ENCODE data around the gene SPECC1. TPM values are rescaled to one million over a fixed set of nuclear protein-coding genes. Genes with fewer than 3 reads are reported as not detected.
"Not testable (repeated sequence)": the region's sequence is repeated elsewhere in the genome, so short reads cannot be mapped to it uniquely, and the experiment has no call there.

SPECC1 gene
- total RNA-seq, 1 donor from 2014 or later: 1.9 TPM

DNA sequence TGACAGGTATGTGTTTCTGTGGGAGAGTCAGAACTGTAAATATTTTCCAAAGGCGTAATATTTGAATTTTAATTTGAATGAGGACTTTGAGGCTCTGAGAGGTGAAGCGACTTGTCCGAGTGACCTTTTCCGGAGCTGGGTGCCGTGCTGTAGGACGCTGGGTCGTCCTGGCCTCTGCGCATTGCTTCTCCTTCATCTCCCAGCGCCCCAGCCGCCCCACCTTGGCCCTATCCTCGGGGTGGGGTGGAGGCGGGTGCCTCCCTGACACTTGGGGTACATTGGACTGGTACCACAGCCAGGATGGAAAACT, 147.8 kb downstream of the SPECC1 start:
- no peak for DNase-seq (ENCODE audit: low spot score)
- ATAC-seq: no peak

DNA sequence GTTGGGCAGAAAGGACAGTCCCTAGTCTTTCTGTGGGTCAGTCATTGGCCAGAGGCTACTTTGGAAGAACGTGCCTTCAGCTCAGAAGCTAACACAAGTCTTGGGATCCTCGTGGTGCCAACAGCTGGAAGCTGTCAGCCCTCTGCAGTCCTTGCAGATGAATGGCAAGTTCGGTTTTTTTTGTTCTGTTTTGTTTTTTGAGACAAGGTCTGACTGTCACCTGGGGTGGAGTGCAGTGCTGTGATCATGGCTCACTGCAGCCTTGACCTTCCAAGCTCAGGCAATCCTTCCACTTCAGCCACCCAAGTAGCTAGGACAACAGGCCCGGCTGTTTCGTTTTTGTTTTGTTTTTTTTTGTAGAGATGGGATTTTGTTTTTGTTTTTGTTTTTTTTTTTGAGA, 149.4 kb downstream of the SPECC1 start:
- ATAC-seq (no peak), DNase-seq (ENCODE audit: low spot score) (no peak)

DNA sequence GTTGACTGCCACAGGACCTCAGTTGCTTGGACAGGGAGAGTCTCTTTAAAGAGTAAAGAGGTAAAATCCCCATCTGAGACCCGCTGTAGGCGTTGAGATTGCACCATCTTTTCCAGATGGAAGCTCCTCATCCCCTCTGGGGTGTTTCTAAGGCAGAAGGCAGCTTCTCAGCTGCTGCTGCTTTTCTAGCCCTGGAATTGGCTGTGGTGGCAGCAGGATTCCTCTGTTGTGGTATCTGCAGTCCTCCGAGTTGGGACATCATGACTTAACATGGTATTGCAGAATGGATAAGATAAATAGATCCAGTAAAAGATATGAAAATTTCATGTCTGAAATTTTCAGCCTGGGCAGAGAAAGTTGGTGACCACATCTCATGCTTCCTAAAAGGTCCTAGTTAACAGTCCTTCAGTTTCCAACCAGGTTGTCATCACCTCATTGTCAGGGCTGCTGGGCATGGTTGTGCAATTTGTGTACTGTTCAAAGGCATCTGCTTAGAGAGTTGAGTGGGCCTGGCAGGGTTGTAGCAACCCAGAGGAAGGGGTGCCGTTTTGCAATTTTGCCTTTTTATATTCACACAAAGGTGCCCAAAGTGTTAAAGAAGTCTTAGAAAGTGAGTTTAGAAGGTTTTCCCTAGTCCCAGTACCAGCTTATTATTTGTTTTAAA, 150.4 kb downstream of the SPECC1 start:
- no peak for DNase-seq (ENCODE audit: low spot score)
- ATAC-seq: no peak

DNA sequence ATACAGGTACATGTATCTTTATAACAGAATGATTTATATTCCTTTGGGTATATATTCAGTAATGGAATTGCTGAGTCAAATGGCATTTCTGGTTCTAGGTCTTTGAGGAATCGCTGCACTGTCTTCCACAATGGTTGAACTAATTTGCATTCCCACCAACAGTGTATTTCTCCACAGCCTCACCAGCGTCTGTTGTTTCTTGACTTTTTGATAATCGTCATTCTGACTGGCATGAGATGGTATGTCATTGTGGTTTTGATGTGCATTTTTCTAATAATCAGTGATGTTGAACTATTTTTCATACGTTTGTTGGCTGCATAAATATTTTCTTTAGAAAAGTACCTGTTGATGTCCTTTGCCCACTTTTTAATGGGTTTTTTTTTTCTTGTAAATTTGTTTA, 156.4 kb downstream of the SPECC1 start:
- not testable (repeated sequence) for DNase-seq (ENCODE audit: low spot score); ATAC-seq

DNA sequence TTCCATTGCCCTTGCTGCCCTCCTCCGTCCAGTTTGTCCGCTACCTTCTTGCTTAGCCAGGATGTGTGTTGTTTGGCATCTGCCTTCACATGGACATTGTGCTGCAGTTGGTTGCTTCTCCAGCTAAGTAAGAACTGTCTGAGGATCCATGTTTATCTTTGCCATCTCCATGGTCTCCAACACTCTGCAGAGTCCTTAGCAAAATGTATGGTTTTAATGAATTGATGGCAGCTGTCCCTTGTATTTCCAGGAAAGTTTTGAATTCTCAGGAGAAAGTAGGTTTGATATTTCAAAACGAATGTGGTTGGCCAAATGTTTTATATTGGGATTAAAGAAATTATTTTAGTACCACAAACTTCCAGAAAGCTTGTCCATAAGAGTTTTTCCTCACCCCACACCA, 160.9 kb downstream of the SPECC1 start:
- DNase-seq (ENCODE audit: low spot score): no peak
- no peak for ATAC-seq

DNA sequence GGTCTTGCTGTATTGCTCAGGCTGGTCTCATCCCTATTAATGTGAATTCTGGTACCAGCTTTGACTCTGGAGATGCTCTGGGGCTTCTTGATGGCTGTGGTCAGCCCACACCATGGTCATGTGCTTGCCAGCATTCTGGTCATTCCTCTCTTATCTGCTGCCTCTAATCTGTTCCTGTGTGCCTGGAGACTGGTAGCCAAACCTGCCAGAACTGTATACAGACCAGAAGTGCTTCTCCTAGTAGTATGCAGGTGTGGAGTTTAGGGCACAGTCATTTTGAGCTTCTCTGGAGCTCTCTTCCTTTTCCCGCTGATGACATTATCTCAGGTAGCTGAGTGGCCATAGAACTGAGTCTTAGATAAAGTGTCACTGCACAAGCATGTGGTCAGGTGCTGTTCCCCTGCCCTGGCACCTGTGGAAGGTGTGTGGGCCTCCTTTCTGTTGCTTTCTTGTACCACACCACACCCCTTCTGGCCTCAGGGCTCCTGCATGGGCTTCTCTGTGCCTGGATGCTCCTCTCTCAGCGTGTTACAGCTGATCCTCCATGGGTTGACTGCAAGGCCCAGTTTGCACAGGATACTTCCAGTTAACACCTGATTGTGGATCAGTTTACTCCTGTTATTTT, 162.7 kb downstream of the SPECC1 start:
- ATAC-seq (no peak), DNase-seq (ENCODE audit: low spot score) (no peak)

DNA sequence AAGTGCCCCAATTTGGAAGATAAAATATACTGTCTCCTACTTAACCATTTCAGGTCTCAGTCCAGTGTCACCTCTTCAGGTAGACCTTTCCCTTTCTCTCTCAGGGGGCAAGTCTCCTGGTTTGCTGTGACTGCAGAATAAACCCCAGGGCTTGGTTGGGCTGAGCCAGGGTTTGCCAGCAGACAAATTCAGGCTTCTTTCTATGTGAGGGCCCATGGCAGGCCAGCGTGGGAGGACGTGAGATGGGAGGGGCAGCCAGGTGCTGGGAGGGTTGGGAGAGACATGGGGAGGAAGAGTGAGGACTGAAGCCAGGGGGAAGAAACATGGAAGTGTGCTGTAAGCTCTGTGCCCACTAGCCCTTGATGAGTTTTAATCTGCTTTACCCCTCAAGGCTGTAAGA, 163.2 kb downstream of the SPECC1 start:
- no peak for ATAC-seq

DNA sequence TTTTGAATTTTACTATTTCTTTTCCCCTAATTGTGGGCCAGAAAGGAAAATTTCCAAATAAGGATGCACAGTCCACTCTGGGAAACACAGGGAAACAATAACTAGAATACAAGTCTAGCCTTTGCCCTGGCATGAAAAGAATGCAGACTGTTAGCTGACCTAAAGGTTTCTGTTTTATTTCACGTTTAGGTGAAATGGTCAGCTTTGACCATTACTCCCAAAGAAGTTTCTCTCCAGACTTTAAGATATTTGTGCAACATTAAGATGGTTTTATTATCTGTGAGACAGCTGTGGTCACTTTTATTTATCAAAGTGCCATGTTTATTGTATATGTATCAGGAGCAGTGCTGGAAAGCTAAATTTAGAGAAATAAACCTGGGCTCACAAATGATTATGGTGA, 163.9 kb downstream of the SPECC1 start:
- no peak for DNase-seq (ENCODE audit: low spot score)
- ATAC-seq: no peak

More for the DNA sequence above, 163.2 kb downstream of the SPECC1 start:
- no peak for DNase-seq (ENCODE audit: low spot score)

DNA sequence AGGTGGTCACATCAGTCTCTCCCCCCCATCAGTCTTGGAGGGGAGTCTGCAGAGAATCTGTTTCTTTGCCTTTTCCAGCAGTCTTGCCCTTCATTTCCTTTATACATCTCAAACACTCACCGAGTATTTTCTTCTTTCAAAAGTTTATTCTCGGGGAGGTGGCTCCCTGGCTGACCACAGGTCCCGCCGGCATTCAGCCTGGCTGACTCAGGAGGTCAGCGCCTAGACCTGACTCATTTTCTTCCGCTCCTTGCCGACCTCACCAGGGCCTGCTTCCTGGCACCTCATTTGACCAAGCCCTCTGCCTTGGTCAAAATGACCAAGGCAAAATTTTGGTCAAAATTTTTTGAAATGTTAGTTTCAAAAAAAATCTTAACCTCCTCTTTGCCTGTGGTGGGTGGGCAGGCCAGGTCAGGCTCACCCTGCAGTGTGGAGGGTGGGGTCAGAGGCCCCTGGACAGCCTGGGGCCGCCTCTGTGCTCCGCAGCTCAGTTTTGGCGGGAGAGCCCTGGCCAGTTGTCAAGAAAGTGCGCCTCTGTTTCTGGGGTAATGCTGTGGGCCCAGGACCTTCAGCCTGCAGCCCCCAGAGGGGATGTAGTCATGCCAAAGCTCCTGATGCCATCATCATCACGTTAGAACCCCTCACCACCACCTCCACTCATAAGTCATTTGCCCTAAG, 165.6 kb downstream of the SPECC1 start:
- DNase-seq (ENCODE audit: low spot score): no peak
- ATAC-seq: no peak

DNA sequence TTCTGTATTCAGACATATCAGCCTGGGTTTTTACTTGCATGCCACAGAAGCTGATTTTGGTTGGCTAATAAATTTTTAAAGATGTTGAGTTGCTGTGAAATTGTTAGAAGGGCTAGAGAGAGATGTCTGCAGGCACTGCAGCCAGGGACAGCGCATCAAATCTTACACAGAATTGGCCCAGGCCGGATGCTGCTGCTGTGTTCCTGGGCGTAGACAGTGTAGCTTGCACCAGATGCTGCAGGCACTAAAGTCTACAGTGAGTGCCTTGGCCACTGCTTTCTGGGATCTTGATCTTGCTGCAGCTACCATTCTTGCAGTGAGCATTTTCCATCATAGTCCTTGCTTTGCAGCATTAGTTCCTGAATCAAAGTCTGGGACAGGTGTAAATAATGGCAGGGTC, 169.9 kb downstream of the SPECC1 start:
- no peak for DNase-seq (ENCODE audit: low spot score)
- no peak for ATAC-seq

DNA sequence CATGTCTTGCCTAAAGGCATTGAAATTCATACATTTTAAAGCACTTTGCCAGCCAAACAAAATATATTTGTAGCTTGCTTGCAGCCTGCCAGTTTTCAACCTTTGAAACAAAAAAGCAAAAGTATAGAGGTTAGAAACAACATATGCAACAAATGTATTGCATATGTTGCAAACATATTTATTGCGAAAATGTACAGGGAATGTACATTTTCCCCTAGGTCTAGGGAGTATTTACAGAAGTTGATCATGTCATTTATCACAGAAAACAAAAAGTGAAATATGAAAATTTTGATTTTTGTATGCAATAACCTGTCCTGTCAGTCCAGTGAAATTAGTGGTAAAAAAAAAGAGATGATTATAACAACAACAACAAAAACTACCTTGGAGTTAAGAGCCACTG, 171.5 kb downstream of the SPECC1 start:
- DNase-seq (ENCODE audit: low spot score) (no peak), ATAC-seq (no peak)

DNA sequence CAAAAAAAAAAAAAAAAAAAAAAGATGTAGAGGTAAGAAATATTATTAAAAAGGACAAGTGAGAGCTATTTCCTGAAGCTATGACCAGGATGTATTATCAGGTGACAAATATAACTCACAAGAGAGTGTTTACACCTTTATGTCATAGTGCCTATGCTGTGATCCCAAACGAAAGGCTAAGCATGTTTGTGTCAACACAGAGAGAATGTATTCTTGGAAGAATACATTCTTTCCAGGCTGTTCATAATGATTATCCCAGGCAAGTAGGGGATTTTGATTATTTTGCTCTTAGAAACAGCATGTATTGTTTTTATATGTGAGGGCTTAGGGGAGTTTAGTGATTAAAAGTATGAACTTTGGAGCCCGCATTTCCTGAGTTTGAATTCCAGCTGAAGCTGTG, 175.0 kb downstream of the SPECC1 start:
- no peak for ATAC-seq
- DNase-seq (ENCODE audit: low spot score): no peak

DNA sequence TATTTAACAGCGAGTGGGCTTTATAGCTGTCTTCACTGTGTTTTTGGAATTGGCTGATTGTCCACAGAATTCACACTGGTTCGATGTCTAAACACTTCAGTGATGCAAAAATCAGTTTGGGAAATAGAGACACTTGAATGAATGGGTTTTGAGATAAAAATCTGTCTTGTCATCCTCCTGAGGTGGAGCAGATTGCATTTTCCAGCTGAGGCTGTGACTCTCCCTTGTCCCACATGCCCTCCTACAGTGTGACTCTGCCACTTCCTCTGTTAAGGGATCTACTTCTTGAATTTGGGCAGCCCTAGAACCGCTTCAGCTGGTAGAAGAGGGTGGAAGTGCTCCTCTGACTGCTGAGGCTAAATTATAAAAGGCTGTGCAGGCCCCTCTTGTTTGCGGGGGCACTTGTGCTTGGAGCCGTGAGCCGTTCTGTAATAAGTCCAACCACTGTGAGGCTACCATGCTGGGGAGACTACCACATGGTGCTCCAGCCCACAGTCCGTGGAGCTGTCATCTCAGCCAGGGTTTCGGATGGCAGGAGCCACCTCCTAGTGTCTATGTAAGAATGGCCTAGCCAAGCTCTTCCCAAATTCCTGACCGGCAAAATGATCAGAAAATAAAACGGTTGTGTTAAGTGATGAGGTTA, 175.9 kb downstream of the SPECC1 start:
- peak; percentile 26 for ATAC-seq
- no peak for DNase-seq (ENCODE audit: low spot score)

DNA sequence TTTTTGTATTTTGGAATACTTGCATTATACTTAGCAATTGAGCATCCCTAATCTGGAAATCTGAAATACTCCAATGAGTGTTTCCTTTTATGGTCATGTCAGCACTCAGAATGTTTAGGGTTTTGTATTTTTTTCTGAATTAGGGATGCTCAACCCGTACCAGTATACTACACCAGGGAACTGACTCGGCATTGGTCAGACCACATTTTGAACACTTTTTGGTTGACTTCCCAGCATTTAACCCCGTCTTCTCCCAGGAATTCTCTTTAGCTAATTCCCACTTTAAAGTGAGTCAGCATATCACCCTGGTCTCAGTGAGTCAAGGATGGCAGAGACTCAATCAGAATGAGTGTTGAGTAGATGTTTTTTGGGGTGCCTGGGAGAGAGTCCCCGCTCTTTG, 177.9 kb downstream of the SPECC1 start:
- DNase-seq (ENCODE audit: low spot score) (no peak), ATAC-seq (no peak)

DNA sequence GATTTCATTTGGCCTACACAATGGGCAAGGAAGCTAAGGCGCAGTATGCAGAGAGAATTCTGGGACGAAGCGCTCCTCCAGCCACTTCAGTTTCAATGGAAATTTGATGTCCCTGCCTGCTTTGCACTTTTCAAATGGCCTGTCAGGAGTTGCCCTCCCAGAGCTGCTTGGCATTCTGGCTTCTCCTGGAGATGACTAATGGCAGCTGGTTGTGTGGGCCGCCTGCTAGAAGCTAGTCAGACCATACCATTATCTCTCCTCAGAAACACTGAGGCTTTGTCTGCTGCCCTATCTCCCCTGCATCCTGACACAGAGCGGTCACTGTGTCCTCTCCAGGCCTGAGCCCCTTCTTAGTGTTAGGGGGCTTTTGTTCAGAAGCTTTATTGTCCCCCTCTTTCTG, 180.1 kb downstream of the SPECC1 start:
- no peak for DNase-seq (ENCODE audit: low spot score)
- ATAC-seq: no peak

DNA sequence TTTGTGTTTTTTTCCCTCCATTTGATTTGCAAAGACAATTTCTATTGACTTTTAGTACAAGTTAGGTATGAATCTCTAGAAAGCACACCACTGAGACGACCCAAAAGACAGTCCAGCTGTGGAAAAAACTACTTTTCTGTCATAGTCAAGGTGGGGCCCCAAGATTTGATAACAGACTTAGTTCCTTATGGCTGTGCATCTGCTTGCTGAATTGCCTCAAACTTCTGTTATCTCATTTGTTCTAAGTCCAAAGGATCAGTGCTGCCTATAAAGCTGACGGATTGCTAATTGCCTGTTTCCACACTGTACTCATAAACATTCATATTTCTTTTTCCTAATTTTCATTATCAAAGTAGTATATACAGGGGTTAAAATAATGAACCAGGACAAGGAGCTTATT, 180.8 kb downstream of the SPECC1 start:
- DNase-seq (ENCODE audit: low spot score) (no peak), ATAC-seq (no peak)

DNA sequence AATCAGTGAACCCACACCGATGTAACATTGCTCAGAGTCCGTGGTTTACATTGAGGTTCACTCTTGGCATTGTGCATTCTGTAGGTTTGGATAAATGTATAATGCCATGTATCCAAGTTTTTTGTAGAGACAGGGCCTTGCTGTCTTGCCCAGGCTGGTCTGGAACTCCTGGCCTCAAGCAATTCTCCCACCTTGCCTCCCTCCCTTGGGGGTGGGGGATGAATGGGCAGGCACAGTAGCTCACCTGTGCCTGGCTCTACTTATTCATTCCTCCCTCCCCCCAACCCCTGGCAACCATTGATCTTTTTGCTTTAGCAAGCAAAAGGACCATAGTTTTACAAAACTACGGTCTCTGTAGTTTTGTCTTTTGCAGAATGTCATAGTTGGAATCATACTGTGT, 181.4 kb downstream of the SPECC1 start:
- DNase-seq (ENCODE audit: low spot score) (no peak), ATAC-seq (no peak)

DNA sequence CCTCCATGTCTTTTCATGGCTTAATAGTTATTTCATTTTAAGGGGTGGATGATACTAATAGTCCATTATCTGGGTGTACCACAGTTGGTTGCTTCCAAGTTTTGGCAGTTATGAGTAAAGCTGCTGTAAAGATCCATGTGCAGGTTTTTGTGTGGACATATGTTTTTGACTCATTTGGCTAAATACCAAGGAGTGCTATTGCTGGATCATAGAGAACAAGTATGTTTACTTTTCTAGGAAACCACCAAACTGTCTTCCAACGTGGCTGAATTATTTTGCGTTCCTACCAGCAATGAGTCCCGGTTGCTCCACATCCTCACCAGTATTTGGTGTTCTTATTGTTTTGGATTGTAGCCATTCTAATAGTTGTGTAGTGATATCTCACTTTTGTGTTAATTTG, 181.9 kb downstream of the SPECC1 start:
- no peak for ATAC-seq
- DNase-seq (ENCODE audit: low spot score): no peak

DNA sequence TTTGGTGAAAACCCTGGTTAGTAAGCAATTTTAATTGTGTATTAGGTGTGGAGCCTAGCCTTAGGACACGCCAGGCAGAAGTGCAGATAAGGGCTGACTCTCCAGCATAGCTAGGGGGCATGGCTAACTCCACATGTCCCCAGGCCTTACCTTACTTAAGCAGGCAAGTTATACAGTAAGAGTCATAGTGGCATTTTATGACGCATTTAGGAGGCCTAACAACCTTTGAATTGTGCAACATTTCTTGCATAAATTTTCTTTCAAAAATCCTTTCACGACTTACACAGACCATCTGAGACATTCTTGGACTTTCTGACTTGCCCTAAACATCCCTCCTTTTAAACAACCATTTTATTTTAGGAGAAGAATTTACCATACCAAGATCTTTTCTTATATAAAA, 187.1 kb downstream of the SPECC1 start:
- not testable (repeated sequence) for DNase-seq (ENCODE audit: low spot score); ATAC-seq

DNA sequence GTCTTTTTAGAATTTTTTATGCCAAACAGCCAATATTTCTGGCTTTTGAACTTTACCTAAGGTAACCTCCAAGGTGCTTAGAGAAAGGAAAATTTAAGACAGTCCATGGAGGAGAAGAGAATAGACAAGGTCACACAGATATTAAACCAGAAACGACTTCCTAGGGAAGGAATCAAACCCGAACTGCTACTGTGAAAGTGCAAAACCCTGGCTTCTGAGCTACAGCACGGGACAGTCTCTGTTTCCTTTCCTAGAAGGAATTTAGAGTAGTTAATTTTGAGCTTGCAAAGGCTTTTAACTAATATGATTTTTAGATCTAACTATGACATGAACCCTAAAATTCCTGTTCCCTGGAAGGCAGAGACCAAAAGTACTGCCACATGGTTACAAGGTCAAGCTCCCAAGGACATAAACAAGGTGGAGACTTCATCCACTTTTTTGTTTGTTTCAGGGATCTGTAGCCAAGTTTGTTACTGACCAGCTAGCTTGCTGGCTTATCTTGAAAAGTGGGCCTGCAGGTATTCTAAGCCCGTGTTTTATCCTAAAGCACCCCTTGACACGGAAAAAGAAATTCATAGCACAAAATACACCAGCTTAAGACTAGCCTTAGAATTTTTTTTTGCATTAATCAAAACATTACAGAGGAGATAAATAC, 188.2 kb downstream of the SPECC1 start:
- DNase-seq (ENCODE audit: low spot score) (no peak), ATAC-seq (no peak)

DNA sequence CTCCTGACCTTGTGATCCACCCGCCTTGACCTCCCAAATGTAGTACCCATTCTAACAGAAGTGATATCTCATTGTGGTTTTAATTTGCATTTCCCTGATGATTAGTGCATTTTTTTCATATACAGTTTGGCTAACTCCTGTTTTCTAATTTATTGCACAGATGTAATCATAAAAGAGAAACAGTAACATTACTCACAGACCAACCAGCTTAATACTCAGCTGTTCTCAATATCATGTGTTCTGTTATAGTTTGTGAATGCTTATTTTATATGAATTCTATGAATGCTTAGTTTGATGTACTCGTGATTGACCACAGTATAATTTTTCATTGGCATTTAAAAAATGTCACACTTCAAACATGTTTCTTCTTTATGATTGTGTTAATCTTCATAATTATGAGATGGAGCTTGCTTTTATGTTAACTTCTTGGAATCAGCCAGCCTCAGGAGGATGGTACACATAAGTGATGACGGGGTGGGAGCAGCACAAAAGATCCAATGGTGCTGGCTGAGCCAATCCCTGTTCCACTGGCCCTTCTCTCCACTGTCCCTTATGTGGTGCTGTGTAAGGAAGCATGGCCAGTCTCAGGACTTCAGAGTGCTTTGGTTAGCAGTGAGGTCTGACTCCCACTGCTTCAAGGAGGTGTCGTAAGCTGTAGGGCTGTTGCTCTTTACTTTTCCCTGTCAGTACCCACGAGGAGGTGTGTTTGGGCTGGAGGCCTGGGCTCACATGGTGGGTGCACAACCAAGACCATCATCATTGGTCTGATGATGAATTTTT, 191.0 kb downstream of the SPECC1 start:
- no peak for ATAC-seq
- no peak for DNase-seq (ENCODE audit: low spot score)
